GM21786 (cell line): ENCODE results near the gene MAP3K8.

Experiments used
- ATAC-seq: cut with Tn5 transposase; IDR thresholded peaks from one replicate; pipeline ENCODE4 v1.9.1; 2021; ENCODE audit not compliant: unreplicated experiment

The MAP3K8 gene

GRCh38 chr10:30490289-30491000, 56.5 kb downstream of the MAP3K8 start:
- ATAC-seq = no peak

DNA sequence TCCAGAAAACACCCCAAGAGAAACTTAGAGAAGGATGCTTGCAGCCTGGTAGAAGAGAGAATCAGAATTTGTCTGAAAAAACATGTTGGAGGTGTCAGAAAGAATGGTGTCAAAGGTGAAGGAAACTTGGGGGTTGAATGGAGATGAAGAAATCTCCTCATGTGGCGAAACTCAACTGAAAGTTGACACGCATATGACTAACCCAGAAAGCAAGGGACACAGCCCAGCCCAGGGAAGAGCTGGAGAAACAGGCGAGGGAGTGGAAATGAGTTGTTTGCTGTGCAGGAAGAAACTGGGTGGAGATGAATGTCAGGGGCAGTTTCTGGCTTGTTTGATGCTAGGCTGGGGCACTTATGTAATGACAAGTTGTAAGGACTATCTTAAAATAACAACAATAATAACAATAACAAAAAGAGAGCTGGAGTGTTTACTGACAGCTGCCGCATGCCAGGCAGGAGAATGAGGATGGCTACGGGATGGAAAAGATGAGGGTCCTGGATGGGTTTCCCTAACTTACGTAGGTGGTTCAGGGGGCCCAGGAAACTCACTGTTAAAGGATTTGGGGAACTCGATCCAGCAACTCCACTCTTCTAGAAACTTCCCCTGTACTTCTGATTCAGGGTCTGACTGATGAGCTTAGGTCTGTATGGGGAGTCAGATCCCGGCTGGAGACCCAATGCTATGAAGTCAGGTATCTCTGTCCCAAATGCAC, 57.4 kb downstream of the MAP3K8 start:
- no peak for ATAC-seq

GRCh38 chr10:30491916-30492515, 58.0 kb downstream of the MAP3K8 start:
- no peak for ATAC-seq

DNA sequence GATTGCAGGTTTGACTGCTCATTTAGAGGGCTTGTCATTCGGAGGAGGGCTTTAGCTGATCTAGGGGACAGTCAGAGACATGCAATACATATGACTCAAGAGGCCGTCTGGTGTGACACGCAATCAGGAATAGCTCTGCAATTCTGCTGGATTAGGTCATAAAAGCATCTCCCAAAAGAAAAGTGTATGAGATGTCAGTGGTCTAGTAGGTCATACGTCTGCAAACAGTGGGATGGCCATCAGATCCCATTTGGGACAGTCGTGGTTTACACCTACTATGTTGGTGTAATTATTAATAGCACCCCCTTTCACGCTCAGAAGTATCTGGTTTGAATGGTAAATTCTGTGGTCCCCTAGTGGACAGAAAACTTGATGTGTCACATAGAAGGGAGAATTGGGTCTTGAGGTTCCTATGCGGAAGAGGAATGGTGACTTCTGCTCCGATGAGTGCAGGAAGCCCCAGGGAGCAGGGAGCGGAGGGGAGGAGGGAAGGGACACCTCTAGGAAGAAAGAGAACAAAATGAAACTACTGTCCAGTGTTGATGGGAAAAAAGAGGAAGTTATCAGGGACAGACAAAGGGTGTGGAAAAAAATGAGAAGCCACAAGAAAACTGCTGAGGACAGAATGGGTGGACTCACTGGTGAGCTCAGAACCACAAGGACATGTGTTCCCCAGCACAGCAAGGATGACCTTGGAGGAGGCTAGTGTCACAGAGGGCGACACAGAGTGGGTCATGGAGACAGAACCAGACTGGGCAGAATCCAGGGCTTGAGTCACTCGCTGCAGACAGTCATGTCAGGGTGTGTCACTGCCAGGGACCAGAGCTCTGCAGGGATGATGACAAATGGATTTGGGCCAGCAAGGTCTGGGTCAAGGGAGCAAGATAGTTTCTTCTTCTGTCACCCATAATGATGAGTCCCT, 59.9 kb downstream of the MAP3K8 start:
- peak; percentile 25 for ATAC-seq

GRCh38 chr10:30494558-30494957, 60.6 kb downstream of the MAP3K8 start:
- no peak for ATAC-seq

GRCh38 chr10:30495687-30496086, 61.7 kb downstream of the MAP3K8 start:
- ATAC-seq = no peak

DNA sequence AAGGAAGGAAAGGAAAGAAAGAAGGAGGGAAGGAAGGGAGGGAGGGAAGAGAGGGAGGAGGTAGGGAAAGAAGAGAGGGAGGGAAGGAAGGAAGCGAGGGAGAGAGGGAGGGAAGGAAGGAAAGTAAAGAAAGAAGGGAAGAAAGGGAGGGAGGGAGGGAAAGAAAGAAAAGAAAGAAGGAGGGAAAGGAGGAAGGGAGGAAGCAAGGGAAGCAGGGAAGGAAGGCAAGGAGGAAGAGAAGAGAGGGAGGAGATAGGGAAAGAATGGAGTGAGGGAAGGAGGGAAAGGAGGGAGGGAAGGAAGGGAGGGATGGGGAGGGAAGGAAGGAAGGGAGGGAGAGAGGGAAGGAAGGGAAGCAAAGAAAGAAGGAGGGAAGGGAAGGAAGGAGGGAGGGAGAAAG, 65.8 kb downstream of the MAP3K8 start:
- no peak for ATAC-seq

DNA sequence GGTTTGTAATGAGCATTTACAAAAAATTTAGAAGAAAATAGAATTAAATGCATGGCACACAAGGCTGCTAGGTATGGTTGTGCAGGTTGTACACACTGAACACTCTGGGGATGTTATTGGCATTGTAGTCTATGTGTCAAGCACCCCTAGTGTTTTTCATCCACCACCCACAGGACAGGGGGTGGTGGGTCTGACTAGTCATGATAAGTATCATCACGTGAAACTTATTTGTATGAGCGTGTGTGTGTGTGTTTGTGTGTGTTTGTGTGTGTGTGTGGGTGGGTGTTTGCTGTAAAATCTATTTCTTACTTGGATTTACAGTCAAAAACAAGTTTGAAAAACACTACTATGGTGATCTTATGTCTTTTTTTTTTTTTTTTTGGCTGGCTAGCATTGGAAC, 66.5 kb downstream of the MAP3K8 start:
- ATAC-seq = no peak

DNA sequence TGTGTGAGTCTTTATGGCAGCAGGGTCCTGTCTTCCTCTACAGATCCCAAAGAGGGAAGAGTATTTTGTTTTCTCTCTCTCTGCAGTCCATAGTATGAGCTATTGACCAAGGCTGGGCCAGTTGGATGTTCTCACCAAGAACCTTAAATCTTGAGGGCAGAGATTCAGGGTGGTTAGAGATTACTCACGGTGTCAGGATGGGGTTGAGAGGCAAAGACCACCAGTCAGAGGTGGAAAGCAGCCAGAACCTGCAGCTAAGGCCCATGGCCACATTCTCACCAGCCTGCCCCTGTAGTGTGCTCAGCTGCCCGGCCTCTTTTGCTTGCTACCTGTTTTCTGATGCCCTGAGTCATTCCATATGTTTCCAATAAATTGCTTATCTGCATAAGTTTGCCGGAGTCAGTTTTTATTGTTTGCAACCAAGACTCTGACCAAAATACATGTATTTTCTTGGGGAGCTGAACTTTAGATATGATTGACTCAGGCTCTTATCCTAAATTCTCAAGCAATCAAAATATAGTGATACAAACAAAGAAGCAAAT, 67.0 kb downstream of the MAP3K8 start:
- no peak for ATAC-seq

DNA sequence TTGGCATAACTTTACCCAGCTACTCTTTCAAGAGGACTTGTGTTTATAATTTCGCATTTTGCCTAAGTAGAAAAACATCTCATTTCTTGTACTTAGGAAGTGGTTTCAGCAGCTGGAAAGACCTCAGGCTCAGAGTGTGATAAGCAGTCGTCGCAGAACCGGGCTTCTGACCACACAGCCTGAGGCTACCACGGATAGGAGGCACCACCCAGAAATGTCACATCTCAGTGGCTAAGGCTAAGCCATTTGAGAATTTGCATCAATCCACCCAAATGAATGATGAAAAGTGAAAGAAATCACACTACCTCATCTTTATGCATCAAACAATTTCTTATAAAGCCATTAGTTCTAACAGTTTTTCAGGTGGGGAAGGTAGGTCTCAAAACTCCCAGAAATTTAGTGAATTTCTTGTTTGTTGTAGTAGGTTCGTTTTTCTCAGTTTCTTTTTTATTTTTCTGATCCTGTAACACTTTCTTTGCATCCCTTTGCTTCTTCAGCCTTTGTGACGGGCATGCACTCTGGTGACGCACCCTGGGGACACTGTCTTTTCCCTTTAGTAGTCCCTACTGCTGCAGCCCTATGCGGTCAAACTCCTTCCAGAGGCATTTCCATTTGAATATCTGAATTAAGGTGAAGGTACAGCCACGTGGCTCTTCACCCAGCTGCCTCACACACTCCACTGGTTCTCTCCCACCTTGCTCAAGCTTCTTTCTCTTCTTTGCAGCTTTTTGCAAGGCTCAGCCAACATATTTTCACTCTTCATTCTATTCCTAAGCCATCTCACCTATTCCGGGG, 68.5 kb downstream of the MAP3K8 start:
- ATAC-seq = peak; percentile 67

DNA sequence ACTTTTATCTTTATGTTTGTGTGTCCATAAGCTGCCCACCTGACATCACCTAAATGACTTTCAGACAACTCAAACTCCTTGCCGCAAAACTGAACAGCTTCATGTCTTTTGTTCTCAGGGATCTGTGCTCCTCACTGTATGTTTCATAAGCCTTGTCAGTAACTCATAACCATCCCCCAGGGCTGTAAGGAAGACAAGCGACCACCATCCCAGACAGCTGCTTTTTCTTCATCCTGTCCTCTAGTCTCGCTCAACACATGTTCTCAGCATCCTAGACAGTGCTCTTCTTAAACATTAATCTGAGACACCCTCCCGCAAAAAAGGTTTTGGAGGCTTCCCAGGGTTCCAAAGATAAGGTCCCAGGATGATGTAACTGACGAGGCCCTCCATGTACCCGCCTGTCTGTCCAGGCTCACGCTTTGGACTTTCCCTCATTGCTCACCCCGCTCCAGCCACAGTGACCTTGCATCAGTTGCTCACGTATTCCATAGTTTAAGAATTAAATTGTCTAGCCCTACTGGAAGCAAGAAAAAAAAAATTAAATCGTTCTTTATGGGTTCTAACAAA, 69.8 kb downstream of the MAP3K8 start:
- no peak for ATAC-seq

DNA sequence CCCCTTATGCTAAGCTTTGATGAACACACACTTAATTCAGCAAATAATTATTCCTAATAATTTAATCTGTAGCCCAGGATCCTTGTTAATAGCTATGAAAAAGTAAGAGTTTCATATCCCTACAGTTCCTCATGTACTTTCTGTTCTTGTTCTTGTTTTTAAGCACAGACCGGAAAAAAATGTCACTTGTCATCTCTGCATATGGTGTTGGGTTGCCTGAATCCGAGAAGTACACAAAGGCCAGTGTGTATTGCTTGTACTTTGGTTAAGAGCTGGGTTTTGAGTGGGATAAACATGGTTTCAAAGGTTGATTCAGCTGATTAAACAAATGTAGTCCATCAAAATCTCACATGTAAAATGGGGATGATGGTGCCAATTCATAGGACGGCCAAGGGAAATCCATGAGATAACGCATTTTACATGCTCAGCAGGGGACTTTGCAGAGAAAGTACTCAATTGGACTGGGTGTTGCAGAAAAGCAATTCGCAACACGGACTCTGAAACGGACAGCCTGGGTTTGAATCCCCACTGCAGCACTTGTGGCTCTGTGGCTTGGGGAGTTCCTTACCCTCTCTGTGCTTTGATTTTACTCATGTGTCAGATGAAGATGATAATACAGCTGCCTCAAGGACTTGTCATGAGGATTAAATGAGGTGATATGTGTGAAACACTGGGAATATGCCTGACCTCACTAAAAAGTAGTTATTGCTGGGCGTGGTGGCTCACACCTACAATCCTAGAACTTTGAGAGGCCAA, 71.7 kb downstream of the MAP3K8 start:
- ATAC-seq = no peak

DNA sequence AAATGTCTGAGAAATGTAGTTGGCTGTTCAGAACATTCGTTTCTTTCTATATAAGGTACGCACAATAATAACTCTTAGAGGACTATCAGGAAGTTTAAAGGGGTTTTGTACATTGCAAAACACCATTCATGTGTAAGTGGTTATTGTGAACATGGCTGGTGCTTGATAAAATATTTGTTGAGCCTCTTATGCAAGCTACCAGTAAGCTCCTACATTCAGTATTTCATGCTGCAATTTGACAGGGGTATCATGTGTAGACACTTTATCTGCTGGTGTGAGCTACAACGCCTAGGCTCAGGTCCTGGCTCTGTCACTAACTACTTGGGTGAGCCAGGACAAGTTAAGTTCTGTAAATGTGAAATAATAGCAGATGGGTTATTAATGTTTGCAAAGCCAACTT, 75.5 kb downstream of the MAP3K8 start:
- ATAC-seq = no peak

DNA sequence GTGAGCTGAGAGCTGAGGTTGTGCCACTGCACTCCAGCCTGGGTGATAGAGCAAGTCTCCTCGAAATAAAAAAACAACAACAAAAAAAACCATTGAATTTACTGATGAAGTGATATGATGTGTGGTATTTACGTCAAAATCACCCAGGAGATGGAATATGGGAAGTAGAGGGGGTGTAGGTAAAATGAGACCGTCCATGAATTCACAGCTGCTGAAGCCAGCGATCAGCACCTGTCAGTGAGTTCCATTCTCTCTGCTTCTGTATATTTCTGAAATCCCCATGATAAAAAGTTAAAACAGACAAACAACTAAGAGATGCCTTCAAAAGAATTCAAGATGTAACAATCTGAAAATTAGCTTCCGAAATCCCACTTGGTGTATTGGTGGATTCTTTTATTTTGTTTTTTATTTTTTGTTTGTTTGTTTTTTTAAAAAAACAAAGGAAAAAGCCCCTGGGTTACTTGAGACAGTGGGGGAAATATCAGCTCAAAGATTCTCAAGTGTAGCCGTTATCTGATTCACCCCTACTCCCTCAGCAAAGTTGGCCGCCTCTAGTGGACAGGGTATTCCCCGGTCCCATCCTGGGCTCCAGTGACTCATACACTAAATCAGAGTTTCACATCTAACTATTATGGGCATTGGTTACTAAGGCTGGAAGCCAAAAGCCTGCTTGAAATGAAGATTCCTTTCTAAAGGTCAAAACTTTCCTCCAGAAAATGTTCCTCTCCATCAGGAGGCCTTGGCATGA, 76.4 kb downstream of the MAP3K8 start:
- ATAC-seq = peak; percentile 94

GRCh38 chr10:30510932-30511700, 77.1 kb downstream of the MAP3K8 start:
- ATAC-seq = peak; percentile 29
